ENCODE data around the gene CYREN.
A peak's percentile ranks its signal among the peaks of the same experiment; 100 is the strongest.

The CYREN gene

GRCh38 chr7:135152442-135152841, 18.1 kb downstream of the CYREN start:
- peaks cover 27% of the 10 kb centered on the region for H3K36me3 ChIP-seq
- no peak for TF ChIP-seq CTCF (IDR thresholded peaks at IDR 0.05)
- H3K27ac ChIP-seq = peak overlapping the region; percentile 93
- peaks cover 46 to 50% of the 10 kb centered on the region in 2 experiments for H3K4me1 ChIP-seq (ENCODE audit: control insufficient read depth in 1 of 2, insufficient read depth in 1 of 2, low read depth in 1 of 2, low read length in 1 of 2)
- H3K9me3 ChIP-seq = no peaks in the 10 kb centered on the region
- H3K4me3 ChIP-seq (ENCODE audit: low read depth in 1 of 2, low read length in 1 of 2) = peak overlapping the region; percentile 79 to 89
- H3K27me3 ChIP-seq = no peaks in the 10 kb centered on the region

- no peak for TF ChIP-seq CTCF (IDR thresholded peaks at IDR 0.05)
- peaks cover 53 to 59% of the 10 kb centered on the region in 2 experiments for H3K4me1 ChIP-seq (ENCODE audit: control insufficient read depth in 1 of 2, insufficient read depth in 1 of 2, low read depth in 1 of 2, low read length in 1 of 2)
- peak overlapping the region; percentile 93 for H3K27ac ChIP-seq
- H3K4me3 ChIP-seq (ENCODE audit: low read depth in 1 of 2, low read length in 1 of 2) = peak overlapping the region; percentile 79 to 89
- H3K36me3 ChIP-seq = peaks cover 17% of the 10 kb centered on the region
- H3K27me3 ChIP-seq = no peaks in the 10 kb centered on the region
- no peaks in the 10 kb centered on the region for H3K9me3 ChIP-seq
Observed at GRCh38 chr7:135151533-135151932, 19.0 kb downstream of the CYREN start.

- no peaks in the 10 kb centered on the region for H3K27me3 ChIP-seq
- H3K9me3 ChIP-seq = no peaks in the 10 kb centered on the region
- H3K27ac ChIP-seq = peak overlapping the region; percentile 93
- H3K4me1 ChIP-seq (ENCODE audit: control insufficient read depth in 1 of 2, insufficient read depth in 1 of 2, low read depth in 1 of 2, low read length in 1 of 2) = peaks cover 57 to 60% of the 10 kb centered on the region in 2 experiments
- H3K36me3 ChIP-seq = peaks cover 17% of the 10 kb centered on the region
- H3K4me3 ChIP-seq (ENCODE audit: low read depth in 1 of 2, low read length in 1 of 2) = peak overlapping the region; percentile 79 to 89
- no peak for TF ChIP-seq CTCF (IDR thresholded peaks at IDR 0.05)
Observed at GRCh38 chr7:135151132-135151531, 19.4 kb downstream of the CYREN start.

- H3K36me3 ChIP-seq = peaks cover 17% of the 10 kb centered on the region
- no peaks in the 10 kb centered on the region for H3K27me3 ChIP-seq
- H3K9me3 ChIP-seq = no peaks in the 10 kb centered on the region
- H3K4me3 ChIP-seq (ENCODE audit: low read depth in 1 of 2, low read length in 1 of 2) = peak overlapping the region; percentile 79 to 89
- peak overlapping the region; percentile 93 for H3K27ac ChIP-seq
- TF ChIP-seq CTCF (IDR thresholded peaks at IDR 0.05) = no peak
- peaks cover 57 to 60% of the 10 kb centered on the region in 2 experiments for H3K4me1 ChIP-seq (ENCODE audit: control insufficient read depth in 1 of 2, insufficient read depth in 1 of 2, low read depth in 1 of 2, low read length in 1 of 2)
Observed at GRCh38 chr7:135150072-135150782, 20.3 kb downstream of the CYREN start.

- H3K4me3 ChIP-seq (ENCODE audit: low read depth in 1 of 2, low read length in 1 of 2) = peak within 1 kb of the TSS; percentile 79 to 89
- H3K27me3 ChIP-seq = no peaks in the 10 kb centered on the region
- H3K27ac ChIP-seq = peak within 1 kb of the TSS; percentile 93
- peaks cover 15% of the 10 kb centered on the region for H3K36me3 ChIP-seq
- H3K9me3 ChIP-seq = no peaks in the 10 kb centered on the region
- H3K4me1 ChIP-seq (ENCODE audit: control insufficient read depth in 1 of 2, insufficient read depth in 1 of 2, low read depth in 1 of 2, low read length in 1 of 2) = peaks cover 47 to 60% of the 10 kb centered on the region in 2 experiments
- peak; percentile 21 for TF ChIP-seq CTCF (IDR thresholded peaks at IDR 0.05)
Observed at GRCh38 chr7:135147899-135148721, 22.4 kb downstream of the CYREN start, which contains the start of gene TMEM140. TSS of gene TMEM140 (plus strand) at chr7:135148072. CDS start at chr7:135164442, 16,370 bp downstream.

Data from neutrophil (primary cell).